OCI-LY1 (cell line): ENCODE data around the gene TLL2.

Experiments used
- CTCF ChIP-seq: fragments of 200-600 bp; sonication (generic), shearing (Covaris generic); IDR thresholded peaks from 2 replicates; pipeline ENCODE4 v1.5.1; 2017; ENCODE audit warnings: mild to moderate bottlenecking, antibody characterized with exemption, low read length, moderate library complexity, mixed read lengths
- EZH2 ChIP-seq: fragments of 200-600 bp; sonication (generic), shearing (Covaris generic); IDR thresholded peaks from 2 replicates; pipeline ENCODE4 v1.8.0; 2017; ENCODE audit warnings: borderline replicate concordance, mixed run types, mild to moderate bottlenecking, antibody characterized with exemption, low read length, moderate library complexity, mixed read lengths

DNA sequence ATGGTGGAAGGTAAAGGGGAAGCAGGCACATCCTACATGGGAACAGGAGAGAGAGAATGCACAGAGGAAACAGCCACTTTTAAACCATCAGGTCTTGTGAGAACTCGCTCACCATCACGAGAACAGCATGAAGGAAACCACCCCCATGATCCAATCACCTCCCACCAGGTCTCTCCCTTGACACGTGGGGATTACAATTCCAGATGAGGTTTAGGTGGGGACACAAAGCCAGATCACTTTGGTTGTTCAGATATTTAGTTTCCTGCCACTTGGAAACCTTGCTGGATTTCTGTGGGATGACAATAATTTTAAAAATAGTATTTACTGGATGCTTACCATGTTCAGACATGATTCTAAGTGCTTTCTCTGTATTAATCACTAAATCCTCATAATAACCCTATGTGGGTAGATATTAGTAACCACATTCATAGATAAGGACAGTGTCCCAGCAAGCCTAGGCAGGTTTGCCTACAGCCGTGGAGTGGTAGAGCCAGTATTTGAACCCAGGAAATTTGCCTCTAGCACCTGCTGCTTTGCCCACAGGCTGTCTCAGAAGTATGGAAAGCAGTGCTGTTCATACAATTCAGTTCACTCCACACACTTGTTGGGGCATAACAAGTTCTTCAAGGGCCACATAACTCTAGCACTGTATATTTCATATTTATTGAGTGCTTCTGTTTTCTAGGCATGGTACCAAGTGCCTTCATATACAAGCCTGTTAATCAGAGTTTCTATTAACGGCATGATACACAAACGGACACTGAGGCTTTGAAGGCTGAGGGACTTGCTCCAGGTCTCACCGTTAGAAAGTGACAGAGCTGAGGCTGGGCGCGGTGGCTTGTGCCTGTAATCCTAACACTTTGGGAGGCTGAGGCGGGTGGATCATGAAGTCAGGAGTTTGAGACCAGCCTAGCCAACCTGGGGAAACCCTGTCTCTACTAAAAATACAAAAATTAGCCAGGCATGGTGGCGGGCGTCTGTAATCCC, 8.3 kb downstream of the TLL2 start:
- TF ChIP-seq EZH2, result no peak
- TF ChIP-seq CTCF, result no peak
